Measurements from ENCODE around the gene TCP11L2. TPM values are rescaled to one million over a fixed set of nuclear protein-coding genes. Genes with fewer than 3 reads are reported as not detected.
A peak's percentile ranks its signal among the peaks of the same experiment; 100 is the strongest.

TCP11L2 gene
- total and polyA plus RNA-seq, 2 of the 13 experiments (the other 11 are each of a cell fraction or from before 2014, with no cell fraction given): 4.6 to 24.1 TPM

DNA sequence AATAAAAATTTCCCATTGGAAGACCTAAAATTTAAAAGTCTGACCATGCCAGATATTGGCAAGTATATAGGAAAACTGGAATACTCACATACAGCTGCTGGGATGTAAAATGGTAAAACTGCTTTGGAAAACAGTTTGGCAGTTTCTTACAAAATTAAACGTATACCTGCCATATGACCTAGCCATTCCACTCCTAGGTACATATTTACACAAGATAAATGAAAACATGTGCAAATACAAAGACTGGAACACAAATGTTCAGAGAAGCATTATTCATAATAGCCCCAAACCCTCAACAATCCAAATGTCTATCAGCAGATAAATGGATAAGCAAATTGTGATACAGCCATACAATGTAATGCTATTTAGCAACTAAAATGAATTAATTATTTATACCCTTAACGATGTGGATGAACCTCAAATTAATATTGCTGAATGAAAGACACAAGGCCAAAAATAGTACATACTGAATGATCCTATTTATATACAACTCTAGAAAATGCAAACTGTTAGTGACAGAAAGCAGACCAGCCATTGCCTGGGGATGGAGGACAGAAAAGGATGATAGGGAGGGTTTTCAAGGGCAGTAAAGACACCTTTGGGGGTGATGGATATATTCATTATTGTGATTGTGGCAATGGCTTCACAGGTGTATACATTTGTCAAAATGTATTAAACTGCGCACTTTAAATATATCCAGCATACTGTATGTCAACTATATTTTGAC, 21.3 kb upstream of the TCP11L2 start (continued):
- no peak for TF ChIP-seq ZMYM4 (CRISPR knock-in tag; IDR thresholded peaks at IDR 0.05)
- TF ChIP-seq HHEX (CRISPR knock-in tag; IDR thresholded peaks at IDR 0.05): peak; percentile 68
- TF ChIP-seq, protein P1, sequence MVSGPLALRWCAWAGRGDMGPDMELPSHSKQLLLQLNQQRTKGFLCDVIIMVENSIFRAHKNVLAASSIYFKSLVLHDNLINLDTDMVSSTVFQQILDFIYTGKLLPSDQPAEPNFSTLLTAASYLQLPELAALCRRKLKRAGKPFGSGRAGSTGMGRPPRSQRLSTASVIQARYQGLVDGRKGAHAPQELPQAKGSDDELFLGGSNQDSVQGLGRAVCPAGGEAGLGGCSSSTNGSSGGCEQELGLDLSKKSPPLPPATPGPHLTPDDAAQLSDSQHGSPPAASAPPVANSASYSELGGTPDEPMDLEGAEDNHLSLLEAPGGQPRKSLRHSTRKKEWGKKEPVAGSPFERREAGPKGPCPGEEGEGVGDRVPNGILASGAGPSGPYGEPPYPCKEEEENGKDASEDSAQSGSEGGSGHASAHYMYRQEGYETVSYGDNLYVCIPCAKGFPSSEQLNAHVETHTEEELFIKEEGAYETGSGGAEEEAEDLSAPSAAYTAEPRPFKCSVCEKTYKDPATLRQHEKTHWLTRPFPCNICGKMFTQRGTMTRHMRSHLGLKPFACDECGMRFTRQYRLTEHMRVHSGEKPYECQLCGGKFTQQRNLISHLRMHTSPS (CRISPR knock-in tag; IDR thresholded peaks at IDR 0.05; ENCODE audit: low read depth): no peak
- no peak for TF ChIP-seq ZNF569 (CRISPR knock-in tag; IDR thresholded peaks at IDR 0.05; ENCODE audit: borderline replicate concordance)
- no peak for TF ChIP-seq ATF7 (IDR thresholded peaks at IDR 0.05)
- no peak for TF ChIP-seq ATF7 (CRISPR knock-in tag; IDR thresholded peaks at IDR 0.05)
- TF ChIP-seq KDM6A (CRISPR knock-in tag; IDR thresholded peaks at IDR 0.05; ENCODE audit: low read depth): no peak
- TF ChIP-seq, protein P2, sequence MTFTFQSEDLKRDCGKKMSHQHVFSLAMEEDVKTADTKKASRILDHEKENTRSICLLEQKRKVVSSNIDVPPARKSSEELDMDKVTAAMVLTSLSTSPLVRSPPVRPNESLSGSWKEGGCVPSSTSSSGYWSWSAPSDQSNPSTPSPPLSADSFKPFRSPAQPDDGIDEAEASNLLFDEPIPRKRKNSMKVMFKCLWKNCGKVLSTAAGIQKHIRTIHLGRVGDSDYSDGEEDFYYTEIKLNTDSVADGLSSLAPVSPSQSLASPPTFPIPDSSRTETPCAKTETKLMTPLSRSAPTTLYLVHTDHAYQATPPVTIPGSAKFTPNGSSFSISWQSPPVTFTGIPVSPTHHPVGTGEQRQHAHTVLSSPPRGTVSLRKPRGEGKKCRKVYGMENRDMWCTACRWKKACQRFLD (CRISPR knock-in tag; IDR thresholded peaks at IDR 0.05; ENCODE audit: borderline replicate concordance): no peak
- no peak for TF ChIP-seq JARID2 (CRISPR knock-in tag; IDR thresholded peaks at IDR 0.05; ENCODE audit: insufficient replicate concordance)
- TF ChIP-seq MED8 (CRISPR knock-in tag; IDR thresholded peaks at IDR 0.05; ENCODE audit: insufficient replicate concordance): no peak
- no peak for TF ChIP-seq ZNF207 (IDR thresholded peaks at IDR 0.05; ENCODE audit: borderline replicate concordance)
- TF ChIP-seq, protein P3, sequence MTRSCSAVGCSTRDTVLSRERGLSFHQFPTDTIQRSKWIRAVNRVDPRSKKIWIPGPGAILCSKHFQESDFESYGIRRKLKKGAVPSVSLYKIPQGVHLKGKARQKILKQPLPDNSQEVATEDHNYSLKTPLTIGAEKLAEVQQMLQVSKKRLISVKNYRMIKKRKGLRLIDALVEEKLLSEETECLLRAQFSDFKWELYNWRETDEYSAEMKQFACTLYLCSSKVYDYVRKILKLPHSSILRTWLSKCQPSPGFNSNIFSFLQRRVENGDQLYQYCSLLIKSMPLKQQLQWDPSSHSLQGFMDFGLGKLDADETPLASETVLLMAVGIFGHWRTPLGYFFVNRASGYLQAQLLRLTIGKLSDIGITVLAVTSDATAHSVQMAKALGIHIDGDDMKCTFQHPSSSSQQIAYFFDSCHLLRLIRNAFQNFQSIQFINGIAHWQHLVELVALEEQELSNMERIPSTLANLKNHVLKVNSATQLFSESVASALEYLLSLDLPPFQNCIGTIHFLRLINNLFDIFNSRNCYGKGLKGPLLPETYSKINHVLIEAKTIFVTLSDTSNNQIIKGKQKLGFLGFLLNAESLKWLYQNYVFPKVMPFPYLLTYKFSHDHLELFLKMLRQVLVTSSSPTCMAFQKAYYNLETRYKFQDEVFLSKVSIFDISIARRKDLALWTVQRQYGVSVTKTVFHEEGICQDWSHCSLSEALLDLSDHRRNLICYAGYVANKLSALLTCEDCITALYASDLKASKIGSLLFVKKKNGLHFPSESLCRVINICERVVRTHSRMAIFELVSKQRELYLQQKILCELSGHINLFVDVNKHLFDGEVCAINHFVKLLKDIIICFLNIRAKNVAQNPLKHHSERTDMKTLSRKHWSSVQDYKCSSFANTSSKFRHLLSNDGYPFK (CRISPR knock-in tag; IDR thresholded peaks at IDR 0.05; ENCODE audit: borderline replicate concordance): no peak
